SK-N-SH treated with all-trans-retinoic acid at 6 μM for 48 hours (cell line): Measurements from ENCODE around the gene ACOX3.

Experiments used
- ATAC-seq: fragments of 200-7000 bp; cut with Tn5 transposase; 3 replicates; pipeline ENCODE4 v1.9.1; 2020; ENCODE audit warnings: mild to moderate bottlenecking, moderate library complexity
- ARNTL ChIP-seq: fragments of 450-650 bp; formaldehyde crosslinking; IDR thresholded peaks from 2 replicates; pipeline ENCODE4 v1.5.0; 2020; ENCODE audit warnings: low read depth, mild to moderate bottlenecking, moderate library complexity, borderline replicate concordance
- BACH2 ChIP-seq: fragments of 250-450 bp; sonication (Bioruptor Pico); IDR thresholded peaks from 2 replicates; pipeline ENCODE4 v1.9.0; 2021; ENCODE audit warnings: mild to moderate bottlenecking, borderline replicate concordance
- CREB5 ChIP-seq: fragments of 250-450 bp; sonication (Bioruptor Pico); IDR thresholded peaks from 2 replicates; pipeline ENCODE4 v1.5.1; 2020; ENCODE audit warnings: low read depth, mild to moderate bottlenecking, moderate library complexity
- CSDC2 ChIP-seq: fragments of 250-450 bp; sonication (Bioruptor Pico); IDR thresholded peaks from 2 replicates; pipeline ENCODE4 v1.5.0; 2020; ENCODE audit warnings: mild to moderate bottlenecking, moderate library complexity
- CSRNP3 ChIP-seq: fragments of 250-450 bp; sonication (Bioruptor Pico); IDR thresholded peaks from 2 replicates; pipeline ENCODE4 v1.5.1; 2021; ENCODE audit warnings: mild to moderate bottlenecking, moderate library complexity
- ESRRG ChIP-seq: fragments of 250-450 bp; sonication (Bioruptor Pico); IDR thresholded peaks from 2 replicates; pipeline ENCODE4 v1.6.1; 2021; ENCODE audit warnings: mild to moderate bottlenecking
- GLIS3 ChIP-seq: fragments of 250-450 bp; sonication (Bioruptor Pico); IDR thresholded peaks from 2 replicates; pipeline ENCODE4 v1.5.0; 2020; ENCODE audit warnings: mild to moderate bottlenecking, moderate library complexity
- ISL1 ChIP-seq: fragments of 250-450 bp; sonication (Bioruptor Pico); IDR thresholded peaks from 2 replicates; pipeline ENCODE4 v2.1.2; 2022; ENCODE audit warnings: mild to moderate bottlenecking, moderate library complexity
- OSR1 ChIP-seq: fragments of 250-450 bp; sonication (Bioruptor Pico); IDR thresholded peaks from 2 replicates; pipeline ENCODE4 v1.8.0; 2022; ENCODE audit warnings: moderate library complexity, mild to moderate bottlenecking, inconsistent platforms
- POU6F1 ChIP-seq: fragments of 250-450 bp; sonication (Bioruptor Pico); IDR thresholded peaks from 2 replicates; pipeline ENCODE4 v1.8.0; 2021; ENCODE audit warnings: low read depth, mild to moderate bottlenecking, moderate library complexity, borderline replicate concordance
- PPARA ChIP-seq: fragments of 250-450 bp; sonication (Bioruptor Pico); IDR thresholded peaks from 2 replicates; pipeline ENCODE4 v1.5.0; 2020; ENCODE audit warnings: mild to moderate bottlenecking, borderline replicate concordance
- RARB ChIP-seq: fragments of 250-450 bp; sonication (Bioruptor Pico); IDR thresholded peaks from 2 replicates; pipeline ENCODE4 v1.8.0; 2021; ENCODE audit warnings: mild to moderate bottlenecking, moderate library complexity
- SNAI2 ChIP-seq: fragments of 250-450 bp; sonication (Bioruptor Pico); IDR thresholded peaks from 2 replicates; pipeline ENCODE4 v1.5.0; 2020; ENCODE audit warnings: mild to moderate bottlenecking, moderate library complexity
- TCF4 ChIP-seq: fragments of 250-450 bp; sonication (Bioruptor Pico); IDR thresholded peaks from 2 replicates; pipeline ENCODE4 v1.8.0; 2021; ENCODE audit warnings: mild to moderate bottlenecking, moderate library complexity, borderline replicate concordance
- TOX ChIP-seq: fragments of 250-450 bp; sonication (Bioruptor Pico); IDR thresholded peaks from 2 replicates; pipeline ENCODE4 v1.8.0; 2021; ENCODE audit warnings: mild to moderate bottlenecking, moderate library complexity, borderline replicate concordance
- TSHZ2 ChIP-seq: fragments of 250-450 bp; sonication (Bioruptor Pico); IDR thresholded peaks from 2 replicates; pipeline ENCODE4 v1.5.0; 2020; ENCODE audit warnings: mild to moderate bottlenecking, moderate library complexity
- ZC3H10 ChIP-seq: fragments of 250-450 bp; sonication (Bioruptor Pico); IDR thresholded peaks from 2 replicates; pipeline ENCODE4 v1.5.1; 2021; ENCODE audit warnings: mild to moderate bottlenecking, moderate library complexity
- ZFP30 ChIP-seq: fragments of 450-650 bp; formaldehyde crosslinking; IDR thresholded peaks from 2 replicates; pipeline ENCODE4 v1.5.0; 2022; ENCODE audit warnings: mild to moderate bottlenecking, moderate library complexity
- ZNF565 ChIP-seq: fragments of 450-650 bp; formaldehyde crosslinking; conservative IDR thresholded peaks from 2 replicates; pipeline ENCODE4 v1.5.0; 2020; ENCODE audit warnings: low read depth, mild to moderate bottlenecking, moderate library complexity
- ZNF70 ChIP-seq: fragments of 450-650 bp; formaldehyde crosslinking; IDR thresholded peaks from 2 replicates; pipeline ENCODE4 v1.5.0; 2020; ENCODE audit warnings: mild to moderate bottlenecking, moderate library complexity
- ZNF8 ChIP-seq: fragments of 450-650 bp; formaldehyde crosslinking; IDR thresholded peaks from 2 replicates; pipeline ENCODE4 v1.5.0; 2020; ENCODE audit warnings: mild to moderate bottlenecking, moderate library complexity

ACOX3 gene

GRCh38 chr4:8478801-8479744, 38.5 kb upstream of the ACOX3 start:
- no peak for ATAC-seq
- TF ChIP-seq RARB (CRISPR knock-in tag), result no peak
- no peak for TF ChIP-seq POU6F1
- TF ChIP-seq ZNF8, result no peak
- TF ChIP-seq OSR1 (CRISPR knock-in tag), result no peak
- TF ChIP-seq ZC3H10 (CRISPR knock-in tag), result no peak
- TF ChIP-seq CSDC2 (CRISPR knock-in tag), result no peak
- TF ChIP-seq TOX, result no peak
- TF ChIP-seq ISL1 (CRISPR knock-in tag), result no peak
- TF ChIP-seq PPARA, result no peak
- TF ChIP-seq ESRRG (CRISPR knock-in tag), result no peak
- no peak for TF ChIP-seq ZNF70 (CRISPR knock-in tag)
- no peak for TF ChIP-seq SNAI2
- no peak for TF ChIP-seq ARNTL (CRISPR knock-in tag)
- no peak for TF ChIP-seq GLIS3
- no peak for TF ChIP-seq TSHZ2 (CRISPR knock-in tag)
- no peak for TF ChIP-seq CREB5
- TF ChIP-seq, all 23 proteins: peak for 0

DNA sequence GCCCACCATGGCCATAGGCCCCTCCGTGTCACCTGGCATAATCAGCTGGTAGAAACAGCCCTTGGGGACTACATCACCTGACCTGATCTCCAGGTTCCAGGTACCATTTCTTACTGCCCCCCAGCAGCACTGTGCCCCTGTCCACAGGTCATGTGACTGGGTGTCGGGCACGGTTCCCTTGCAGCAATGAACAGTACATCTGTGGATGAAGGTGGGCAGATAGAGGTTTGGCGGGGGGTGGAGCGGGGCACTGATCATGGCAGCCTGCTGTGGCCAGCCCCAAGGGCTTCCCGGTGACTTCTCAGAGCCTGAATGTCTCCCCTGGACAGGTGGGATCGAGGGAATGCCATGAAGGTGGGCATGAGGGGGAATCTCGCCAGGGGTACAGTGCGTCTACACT, 37.8 kb upstream of the ACOX3 start:
- no peak for TF ChIP-seq ISL1 (CRISPR knock-in tag)
- TF ChIP-seq CSRNP3 (CRISPR knock-in tag), result no peak
- TF ChIP-seq ZNF565, result no peak
- no peak for TF ChIP-seq ZFP30 (CRISPR knock-in tag)
- no peak for TF ChIP-seq ARNTL (CRISPR knock-in tag)
- TF ChIP-seq ESRRG (CRISPR knock-in tag), result no peak
- no peak for TF ChIP-seq BACH2 (CRISPR knock-in tag)
- no peak for TF ChIP-seq RARB (CRISPR knock-in tag)
- TF ChIP-seq ZNF8, result no peak
- TF ChIP-seq TCF4, result no peak
- no peak for TF ChIP-seq ZC3H10 (CRISPR knock-in tag)
- no peak for TF ChIP-seq TSHZ2 (CRISPR knock-in tag)
- no peak for ATAC-seq
